GM19372 (cell line): ENCODE measurements around the gene CHRNG.
"Not testable (repeated sequence)": the region's sequence is repeated elsewhere in the genome, so short reads cannot be mapped to it uniquely, and the experiment has no call there.

Experiments
- ATAC-seq: cut with Tn5 transposase; IDR thresholded peaks from one replicate; pipeline ENCODE4 v1.9.1; 2021; ENCODE audit warnings: mild to moderate bottlenecking, low read depth, moderate library complexity; ENCODE audit not compliant: unreplicated experiment

The CHRNG gene

DNA sequence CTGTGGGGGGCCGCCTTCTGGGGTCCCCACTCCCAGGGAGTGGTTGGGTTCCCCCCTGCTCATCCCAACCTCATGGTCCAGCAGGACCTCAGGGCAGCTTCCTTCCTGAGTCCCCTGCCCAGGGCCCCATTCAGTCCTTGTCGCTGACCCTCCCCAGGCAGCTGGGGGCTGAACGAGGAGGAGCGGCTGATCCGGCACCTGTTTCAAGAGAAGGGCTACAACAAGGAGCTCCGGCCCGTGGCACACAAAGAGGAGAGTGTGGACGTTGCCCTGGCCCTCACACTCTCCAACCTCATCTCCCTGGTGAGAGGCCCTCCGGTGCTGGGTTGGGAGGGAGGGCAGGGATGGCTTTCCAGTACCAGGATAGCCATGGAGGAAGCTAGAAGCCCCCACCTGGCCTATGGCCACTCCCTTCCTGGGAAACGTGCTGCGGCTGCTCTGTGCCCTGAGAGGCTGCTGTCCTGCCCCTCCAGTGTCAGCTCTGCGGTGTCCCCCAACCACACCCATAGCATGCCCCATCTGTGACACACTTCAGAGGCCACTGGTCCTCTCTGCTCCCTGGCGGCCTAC is 13.0 kb upstream of the CHRNG start:
- ATAC-seq, result no peak

DNA sequence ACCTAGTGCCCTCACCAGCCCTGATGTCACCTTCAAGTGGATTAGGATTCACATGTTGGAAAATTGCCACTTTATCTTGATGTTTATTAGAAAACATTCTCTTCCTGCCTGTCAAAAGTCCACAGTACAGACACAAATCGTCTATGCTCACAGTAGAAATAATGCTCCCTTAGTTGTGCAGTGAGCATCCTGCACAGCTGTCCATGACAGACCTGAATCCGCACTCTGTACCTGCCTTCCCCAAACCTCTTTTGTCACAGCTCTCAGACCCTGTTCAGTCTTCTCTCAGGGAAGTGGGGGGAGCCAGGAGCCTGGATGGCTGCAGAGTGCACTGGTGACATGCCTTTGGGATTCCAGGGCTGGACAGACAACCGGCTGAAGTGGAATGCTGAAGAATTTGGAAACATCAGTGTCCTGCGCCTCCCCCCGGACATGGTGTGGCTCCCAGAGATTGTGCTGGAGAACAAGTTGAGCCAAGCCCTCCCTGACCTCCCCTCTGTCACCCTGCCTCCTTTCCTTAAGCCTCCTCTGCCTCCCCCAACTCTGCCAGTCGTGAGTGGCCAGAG is 11.5 kb upstream of the CHRNG start:
- no peak for ATAC-seq

DNA sequence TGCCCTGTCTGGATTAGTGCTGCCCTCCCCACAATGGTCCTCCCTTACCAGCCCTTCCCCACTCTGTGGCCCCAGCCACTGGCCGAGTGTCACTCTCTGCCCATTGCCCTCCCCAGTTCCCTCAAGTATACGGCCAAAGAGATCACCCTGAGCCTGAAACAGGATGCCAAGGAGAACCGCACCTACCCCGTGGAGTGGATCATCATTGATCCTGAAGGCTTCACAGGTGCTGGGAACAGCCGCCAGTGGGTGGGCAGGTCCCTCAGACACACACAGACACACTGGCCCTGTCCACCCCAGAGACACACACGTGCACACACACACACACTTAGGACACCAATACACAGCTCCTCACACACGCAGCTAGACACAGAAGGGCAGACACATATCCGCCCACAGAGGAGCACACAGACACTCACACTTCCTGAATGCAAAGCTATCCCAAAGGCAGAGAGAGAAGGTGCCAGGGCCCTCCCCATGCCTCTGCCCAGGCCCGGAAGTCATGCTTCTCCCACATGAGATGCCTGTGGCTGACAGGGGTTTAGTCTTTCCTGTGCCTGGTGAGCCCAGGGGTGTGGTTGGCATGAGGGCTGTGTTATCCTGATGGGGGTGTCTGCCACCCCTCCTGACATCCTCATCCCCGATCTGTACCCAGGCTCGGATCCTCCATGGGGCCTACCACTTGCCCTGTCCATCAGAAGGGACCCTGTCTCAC is 10.6 kb upstream of the CHRNG start:
- no peak for ATAC-seq

DNA sequence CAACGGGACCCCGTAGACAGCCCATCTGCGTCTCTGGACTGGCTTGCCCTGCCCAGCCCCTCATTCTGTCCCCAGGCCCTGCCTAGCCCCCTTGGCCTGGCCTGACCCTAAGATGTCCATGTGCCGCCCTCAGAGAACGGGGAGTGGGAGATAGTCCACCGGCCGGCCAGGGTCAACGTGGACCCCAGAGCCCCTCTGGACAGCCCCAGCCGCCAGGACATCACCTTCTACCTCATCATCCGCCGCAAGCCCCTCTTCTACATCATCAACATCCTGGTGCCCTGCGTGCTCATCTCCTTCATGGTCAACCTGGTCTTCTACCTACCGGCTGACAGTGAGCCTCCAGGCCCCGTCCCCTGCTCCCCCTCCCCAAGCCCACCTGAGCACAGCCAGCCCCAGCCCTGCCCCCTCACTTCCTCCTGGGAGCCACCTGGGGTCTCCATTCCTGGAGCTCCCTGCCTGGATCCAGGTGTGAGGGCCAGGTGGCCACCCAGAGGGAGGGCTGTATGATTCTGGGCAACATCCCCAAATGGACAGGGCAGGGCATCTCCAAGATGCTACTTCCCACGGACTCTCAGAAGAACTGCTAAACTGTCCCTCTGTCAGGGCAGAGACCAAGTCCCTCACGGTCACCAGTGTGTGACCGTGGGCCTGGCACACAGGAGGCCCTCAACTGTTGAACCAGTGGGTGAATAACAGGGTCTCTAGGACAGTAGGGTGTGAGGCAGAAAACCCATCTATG is 9.5 kb upstream of the CHRNG start:
- ATAC-seq, result no peak

DNA sequence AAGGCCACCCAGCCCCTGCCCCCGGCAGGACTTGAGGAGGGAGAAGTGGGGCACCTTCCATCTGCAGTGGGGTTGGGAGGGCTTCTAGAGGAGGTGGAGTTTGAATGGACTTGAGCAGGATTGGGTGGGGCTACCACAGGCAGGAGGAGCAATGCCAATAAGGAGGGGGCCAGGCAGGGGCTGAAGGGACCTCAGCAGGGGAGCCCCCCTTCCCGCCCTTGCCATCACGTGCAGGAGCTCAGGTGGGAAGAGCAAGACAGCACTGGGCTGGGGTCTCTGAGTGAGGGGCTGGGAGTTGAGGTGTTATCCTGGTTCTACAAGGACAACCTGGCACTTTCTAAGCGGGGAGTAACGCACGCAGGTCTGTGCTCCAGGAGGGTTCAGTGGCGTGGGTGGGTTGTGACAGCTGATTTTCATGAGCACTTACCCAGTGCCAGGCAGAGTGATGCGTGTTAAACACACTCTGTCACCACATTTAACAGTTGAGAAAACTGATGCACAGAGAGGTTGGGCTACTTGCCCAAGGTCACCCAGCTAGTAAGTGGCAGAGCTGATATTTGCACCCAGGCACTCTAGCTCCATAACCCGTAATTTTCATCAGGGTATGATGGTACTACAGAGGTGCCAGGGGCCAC is 8.7 kb upstream of the CHRNG start:
- ATAC-seq, result no peak

DNA sequence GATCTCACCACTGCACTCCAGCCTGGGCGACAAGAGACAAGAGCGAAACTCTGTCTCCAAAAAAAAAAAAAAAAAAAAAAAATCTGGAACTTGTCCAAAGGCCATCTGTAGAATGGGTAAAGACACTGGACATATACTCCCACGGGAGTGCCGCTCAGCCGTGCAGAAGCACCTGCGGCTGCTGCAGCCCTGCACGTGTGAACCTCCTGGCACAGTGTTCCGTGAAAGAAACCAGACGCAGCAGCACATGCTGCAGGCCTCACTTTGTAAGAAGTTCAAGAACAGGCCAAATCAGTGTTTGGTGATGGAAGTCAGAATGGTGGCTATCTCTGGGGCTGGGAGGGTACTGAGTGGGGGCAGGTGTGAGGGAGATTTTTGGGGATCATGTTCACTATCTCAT is 7.1 kb upstream of the CHRNG start:
- ATAC-seq, result no peak

DNA sequence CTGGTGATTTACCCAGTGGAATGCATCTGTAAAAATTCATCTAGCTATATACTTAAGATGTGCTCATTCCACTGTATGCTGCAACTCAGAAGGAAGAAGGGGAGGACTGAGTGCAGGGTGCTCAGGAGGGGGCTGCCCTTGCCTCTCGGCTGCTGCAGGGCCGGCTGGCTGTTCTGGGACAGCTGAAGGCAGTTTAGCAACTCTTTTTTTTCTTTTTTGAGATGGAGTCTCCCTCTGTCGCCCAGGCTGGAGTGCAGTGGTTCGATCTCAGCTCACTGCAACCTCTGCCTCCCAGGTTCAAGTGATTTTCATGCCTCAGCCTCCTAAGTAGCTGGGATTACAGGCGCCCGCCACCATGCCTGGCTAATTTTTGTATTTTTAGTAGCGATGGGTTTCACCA is 6.7 kb upstream of the CHRNG start:
- ATAC-seq, result not testable (repeated sequence)

DNA sequence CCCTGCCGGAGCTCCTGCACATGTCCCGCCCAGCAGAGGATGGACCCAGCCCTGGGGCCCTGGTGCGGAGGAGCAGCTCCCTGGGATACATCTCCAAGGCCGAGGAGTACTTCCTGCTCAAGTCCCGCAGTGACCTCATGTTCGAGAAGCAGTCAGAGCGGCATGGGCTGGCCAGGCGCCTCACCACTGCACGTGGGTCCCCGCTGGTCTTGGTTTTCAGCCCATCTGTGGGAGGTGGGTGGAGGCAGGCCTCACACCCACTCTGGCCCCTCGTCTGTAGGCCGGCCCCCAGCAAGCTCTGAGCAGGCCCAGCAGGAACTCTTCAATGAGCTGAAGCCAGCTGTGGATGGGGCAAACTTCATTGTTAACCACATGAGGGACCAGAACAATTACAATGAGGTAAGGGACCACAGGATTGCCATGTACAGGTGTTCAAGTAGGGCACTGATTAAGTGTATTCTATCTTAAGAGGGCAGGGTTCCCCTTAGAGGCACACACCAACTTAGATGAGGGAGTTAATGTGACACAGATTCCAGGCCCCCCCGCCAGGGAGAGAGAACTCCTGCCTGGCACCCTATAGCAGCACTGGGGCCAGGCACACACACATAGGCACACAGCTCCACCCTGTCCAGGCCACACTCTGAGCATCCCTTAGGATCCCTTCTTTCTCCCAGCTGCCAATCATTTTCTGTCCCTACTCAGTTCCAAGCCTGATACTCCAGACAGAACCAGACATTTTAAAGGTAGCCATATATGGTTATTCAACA is 5.4 kb upstream of the CHRNG start:
- no peak for ATAC-seq

DNA sequence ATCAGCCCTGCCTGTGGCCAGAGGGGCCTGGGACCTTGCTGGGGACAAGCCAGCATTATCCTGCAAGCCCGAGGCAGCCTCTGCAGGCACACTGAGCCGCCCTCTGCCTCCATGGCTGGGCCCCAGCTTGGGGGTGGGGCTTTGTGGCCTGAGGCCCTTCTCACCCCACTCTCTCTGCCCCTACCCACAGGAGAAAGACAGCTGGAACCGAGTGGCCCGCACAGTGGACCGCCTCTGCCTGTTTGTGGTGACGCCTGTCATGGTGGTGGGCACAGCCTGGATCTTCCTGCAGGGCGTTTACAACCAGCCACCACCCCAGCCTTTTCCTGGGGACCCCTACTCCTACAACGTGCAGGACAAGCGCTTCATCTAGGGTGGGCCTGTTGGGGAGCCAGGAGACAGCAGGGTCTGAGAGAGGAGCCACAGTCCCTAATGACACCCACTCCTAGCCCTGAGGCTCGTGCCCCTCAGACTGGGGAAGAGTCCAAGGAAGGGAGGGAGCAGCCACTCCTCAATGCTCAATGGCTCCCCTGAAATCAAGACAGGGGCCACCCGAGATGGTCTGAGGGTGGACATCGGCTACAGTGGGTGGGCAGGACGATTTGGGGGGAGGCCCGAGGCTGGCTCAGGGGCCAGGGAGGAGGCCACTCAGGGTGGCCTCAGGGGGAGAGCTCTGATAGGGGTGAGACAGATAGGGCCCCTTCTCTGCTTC is 4.4 kb upstream of the CHRNG start:
- ATAC-seq, result no peak

DNA sequence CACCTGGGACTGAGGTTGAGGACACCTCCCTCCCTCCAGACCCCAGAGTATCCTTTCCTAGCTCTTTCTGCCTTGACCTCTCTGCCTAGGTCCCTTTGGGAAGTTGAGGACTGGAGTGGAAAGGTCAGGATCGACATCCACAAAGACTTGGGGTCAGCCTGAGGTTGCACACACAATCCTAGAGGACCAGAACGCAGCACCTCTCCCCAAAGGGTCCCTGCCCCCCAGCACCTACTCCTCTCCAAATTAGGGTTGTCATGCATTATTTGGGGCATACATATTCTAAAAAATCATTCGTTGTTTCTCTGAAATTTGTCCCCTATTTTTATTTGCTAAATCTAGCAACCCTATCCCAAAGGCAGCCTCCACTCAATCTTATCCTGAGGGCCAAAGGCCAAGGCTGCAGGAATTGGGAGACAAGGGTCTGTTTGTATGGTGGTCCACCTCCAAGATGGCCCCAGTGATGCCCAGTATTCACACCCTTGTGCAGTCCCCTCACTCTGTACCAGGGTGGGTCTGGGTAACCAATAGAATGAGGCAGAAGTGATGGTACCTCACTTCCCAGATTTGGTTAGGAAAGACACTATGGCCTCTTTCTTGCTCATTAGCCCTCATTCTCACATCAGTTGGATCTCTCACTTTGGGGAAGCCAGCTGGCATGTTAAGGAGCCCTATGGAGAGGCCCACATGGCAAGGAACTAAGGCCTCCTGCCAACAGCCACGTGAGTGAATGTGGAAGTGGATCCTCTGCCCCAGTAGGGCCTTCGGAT is 3.5 kb upstream of the CHRNG start:
- ATAC-seq, result no peak

DNA sequence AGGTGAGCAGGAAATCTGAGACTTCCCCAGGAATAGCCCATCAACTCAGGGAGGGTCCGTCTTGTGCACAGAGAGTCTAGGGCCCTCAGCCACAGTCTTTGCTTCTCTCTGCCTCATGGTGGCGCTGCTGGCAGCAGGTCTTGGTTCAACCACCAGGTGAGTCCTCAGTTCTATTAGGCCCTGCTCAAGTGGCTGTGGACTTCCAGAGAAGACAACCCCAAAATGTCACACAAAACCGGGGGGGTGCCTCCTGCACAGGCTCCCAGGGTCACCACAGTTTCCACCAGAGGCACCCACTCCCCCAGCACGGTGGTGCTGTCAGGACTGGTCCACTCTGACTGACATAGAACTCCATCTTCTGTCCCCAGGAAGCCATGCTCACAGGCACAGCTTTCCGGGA is 2.4 kb upstream of the CHRNG start:
- ATAC-seq, result no peak

DNA sequence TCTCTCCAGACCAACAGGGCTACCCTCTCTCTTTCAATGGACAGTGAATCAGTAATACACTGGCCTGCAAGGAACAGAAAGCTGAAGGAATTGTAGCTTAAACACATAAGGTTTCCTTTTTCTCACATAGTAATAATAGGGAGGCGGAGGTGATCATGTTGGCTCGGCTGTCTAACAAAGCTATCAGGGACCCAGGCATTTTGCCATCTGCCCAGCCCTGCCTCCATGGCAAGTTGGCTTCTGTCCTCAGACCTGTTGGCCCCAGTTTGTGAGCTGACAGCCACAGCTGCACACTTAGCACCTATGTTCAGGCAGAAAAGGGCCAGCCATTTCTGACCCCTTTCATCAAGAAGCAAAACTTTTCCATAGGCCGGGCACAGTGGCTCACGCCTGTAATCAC is 2.0 kb upstream of the CHRNG start:
- ATAC-seq, result no peak

DNA sequence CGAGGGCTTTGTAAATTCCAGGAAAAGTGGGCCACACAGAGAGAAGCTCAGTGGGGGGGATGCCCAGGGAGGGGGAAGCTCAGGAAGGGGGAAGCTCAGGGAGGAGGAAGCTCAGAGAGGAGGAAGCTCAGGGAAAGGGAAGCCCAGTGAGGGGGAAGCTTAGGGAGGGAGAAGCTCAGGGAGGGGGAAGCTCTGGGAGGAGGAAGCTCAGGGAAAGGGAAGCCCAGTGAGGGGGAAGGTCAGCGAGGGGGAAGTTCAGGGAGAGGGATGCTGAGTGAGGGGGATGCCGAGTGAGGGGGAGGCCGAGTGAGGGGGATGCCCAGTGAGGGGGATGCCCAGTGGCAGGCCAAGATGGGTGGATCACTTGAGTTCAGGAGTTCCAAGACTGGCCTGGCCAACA is 821 bp upstream of the CHRNG start:
- ATAC-seq, result no peak

DNA sequence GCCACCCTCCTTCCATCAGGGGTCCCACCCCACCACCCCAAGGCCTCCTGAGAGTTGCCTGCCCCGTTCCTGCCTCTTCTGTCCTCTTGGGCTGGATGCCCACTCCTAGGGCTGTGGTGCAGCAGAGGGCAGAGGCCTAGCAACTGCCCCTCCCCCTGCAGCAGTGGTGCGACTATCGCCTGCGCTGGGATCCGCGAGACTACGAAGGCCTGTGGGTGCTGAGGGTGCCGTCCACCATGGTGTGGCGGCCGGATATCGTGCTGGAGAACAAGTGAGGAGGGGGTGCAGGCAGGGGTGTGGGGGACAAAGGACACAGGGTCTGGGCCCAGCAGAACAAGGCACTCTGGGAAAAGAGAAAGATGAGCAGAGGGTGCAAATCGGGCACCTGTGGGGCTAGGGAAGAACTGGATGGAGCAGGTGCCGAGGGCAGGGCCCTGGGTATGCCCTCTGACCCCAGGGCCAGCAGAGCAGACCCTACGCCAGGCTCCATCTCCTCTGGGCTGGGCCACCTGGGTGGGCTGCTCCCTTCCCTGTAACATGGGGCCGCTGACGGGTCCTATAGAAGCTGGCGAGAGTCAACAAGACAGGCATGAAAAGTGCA is 1.0 kb downstream of the CHRNG start:
- ATAC-seq, result no peak

DNA sequence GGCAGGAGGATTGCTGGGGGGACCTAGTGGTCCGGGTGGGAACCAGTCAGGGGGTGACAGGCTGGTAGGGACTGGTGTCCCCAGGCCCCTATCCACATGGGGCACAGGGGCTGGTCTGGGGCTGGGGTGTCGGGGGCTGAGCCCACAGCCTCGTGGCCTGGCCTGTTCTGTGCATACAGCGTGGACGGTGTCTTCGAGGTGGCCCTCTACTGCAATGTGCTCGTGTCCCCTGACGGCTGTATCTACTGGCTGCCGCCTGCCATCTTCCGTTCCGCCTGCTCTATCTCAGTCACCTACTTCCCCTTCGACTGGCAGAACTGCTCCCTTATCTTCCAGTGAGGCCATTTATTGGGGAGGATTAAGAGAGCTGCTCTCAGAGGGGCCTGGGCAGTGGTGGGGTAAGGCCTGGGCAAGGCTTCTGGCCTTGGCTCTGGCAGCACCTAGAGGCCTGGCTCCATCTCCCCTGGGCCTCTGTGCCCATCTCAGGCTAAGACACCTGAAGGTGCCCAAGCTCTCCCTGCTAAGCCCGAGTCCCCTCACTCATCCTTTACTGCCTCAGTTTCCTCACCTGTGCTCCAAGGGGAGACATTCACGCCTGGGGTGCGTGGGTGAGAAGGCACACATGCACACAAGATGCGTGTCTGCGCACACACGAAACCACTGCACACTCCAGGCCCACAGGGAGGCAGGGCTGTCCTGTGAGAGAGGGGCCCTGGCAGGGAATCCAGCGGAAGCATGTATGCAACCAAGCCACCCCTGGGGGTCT is 1.9 kb downstream of the CHRNG start:
- ATAC-seq, result no peak

DNA sequence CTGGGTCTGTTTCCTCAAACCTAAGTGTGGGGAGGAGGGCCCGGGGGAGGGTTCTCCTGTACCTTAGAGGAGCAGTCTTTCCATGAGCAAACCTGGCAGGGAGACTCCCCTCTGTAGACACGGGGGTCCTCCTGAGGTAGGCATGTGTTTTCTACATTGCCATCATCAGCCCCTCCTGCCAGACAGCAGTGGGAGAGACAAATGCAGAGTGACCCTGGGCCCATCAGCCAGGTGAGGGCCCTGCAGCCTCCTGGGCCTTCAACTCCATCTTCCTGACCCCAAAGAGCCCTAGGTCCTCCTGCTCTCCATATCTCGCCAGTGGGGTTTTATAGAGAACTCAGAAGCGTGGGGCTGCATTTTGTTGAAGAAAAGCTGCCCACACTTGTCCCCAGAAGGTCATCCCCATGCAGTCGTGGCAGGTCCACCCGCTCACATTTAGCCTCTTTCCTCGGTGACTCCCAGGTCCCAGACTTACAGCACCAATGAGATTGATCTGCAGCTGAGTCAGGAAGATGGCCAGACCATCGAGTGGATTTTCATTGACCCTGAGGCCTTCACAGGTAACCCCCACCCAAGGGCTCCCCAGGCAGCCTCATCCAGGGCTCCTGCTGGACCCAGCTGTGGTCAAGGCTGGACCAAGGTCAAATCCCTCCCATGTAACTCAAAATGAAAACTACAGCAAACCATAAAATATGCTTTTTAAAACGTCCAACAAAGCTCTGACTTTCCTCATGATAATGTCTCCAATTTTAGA is 2.6 kb downstream of the CHRNG start:
- no peak for ATAC-seq
